Trophoblast cell (in vitro differentiated cells and primary cell): ENCODE measurements around the gene SEMA4D.

Source experiments
- DNase-seq, 2 donors: peaks; one replicate each; pipeline ENCODE4 v3.0.0-alpha.2; 2016
- H2AFZ ChIP-seq: 2 replicates; pipeline ENCODE4 v1.6.1; 2013; ENCODE audit warnings: low read length, moderate library complexity, mild to moderate bottlenecking; ENCODE audit not compliant: insufficient read depth, poor library complexity
- H2AK5ac ChIP-seq: 2 replicates; pipeline ENCODE4 v1.6.1; 2013; ENCODE audit warnings: mild to moderate bottlenecking, low read length
- H2BK120ac ChIP-seq: 2 replicates; pipeline ENCODE4 v1.6.1; 2013; ENCODE audit warnings: low read length, mild to moderate bottlenecking, moderate library complexity; ENCODE audit not compliant: insufficient read depth, poor library complexity
- H2BK12ac ChIP-seq: 2 replicates; pipeline ENCODE4 v1.6.1; 2013; ENCODE audit warnings: mild to moderate bottlenecking, low read length, moderate library complexity
- H2BK5ac ChIP-seq: 2 replicates; pipeline ENCODE4 v1.6.1; 2013; ENCODE audit warnings: low read length, low read depth, moderate library complexity, mild to moderate bottlenecking; ENCODE audit not compliant: poor library complexity
- H3K14ac ChIP-seq: 2 replicates; pipeline ENCODE4 v1.6.1; 2013; ENCODE audit warnings: mild to moderate bottlenecking, low read length
- H3K18ac ChIP-seq: 2 replicates; pipeline ENCODE4 v1.6.1; 2013; ENCODE audit warnings: mild to moderate bottlenecking, low read length
- H3K23ac ChIP-seq: 2 replicates; pipeline ENCODE4 v1.6.1; 2013; ENCODE audit warnings: low read length
- H3K27ac ChIP-seq: 2 replicates; pipeline ENCODE4 v1.5.1; 2013; ENCODE audit warnings: low read depth, mild to moderate bottlenecking, inconsistent platforms, low read length, moderate library complexity
- H3K27me3 ChIP-seq: 2 replicates; pipeline ENCODE4 v1.6.1; 2013; ENCODE audit warnings: inconsistent platforms, mild to moderate bottlenecking, low read length, moderate library complexity; ENCODE audit not compliant: insufficient read depth
- H3K36me3 ChIP-seq, 2 experiments: 1 replicate in 1 of 2; 2 replicates in 1 of 2; pipeline ENCODE4 v1.6.1; 2013; ENCODE audit warnings: low read length in 2 of 2, mild to moderate bottlenecking in 2 of 2, moderate library complexity in 1 of 2; ENCODE audit not compliant: insufficient read depth in 2 of 2, control insufficient read depth in 1 of 2
- H3K4ac ChIP-seq: 2 replicates; pipeline ENCODE4 v1.6.1; 2013; ENCODE audit warnings: low read depth, mild to moderate bottlenecking, low read length, moderate library complexity
- H3K4me1 ChIP-seq, 2 experiments: 1 replicate in 1 of 2; 2 replicates in 1 of 2; pipeline ENCODE4 v1.6.1; 2013; ENCODE audit warnings: low read length in 2 of 2, mild to moderate bottlenecking in 2 of 2, moderate library complexity in 1 of 2; ENCODE audit not compliant: insufficient read depth in 2 of 2, control insufficient read depth in 1 of 2
- H3K4me2 ChIP-seq: 2 replicates; pipeline ENCODE4 v1.6.1; 2013; ENCODE audit warnings: inconsistent platforms, mild to moderate bottlenecking, low read length, moderate library complexity
- H3K4me3 ChIP-seq: 2 replicates; pipeline ENCODE4 v1.5.1; 2013; ENCODE audit warnings: mild to moderate bottlenecking, low read depth, low read length, inconsistent platforms
- H3K79me1 ChIP-seq: one replicate; pipeline ENCODE4 v1.6.1; 2013; ENCODE audit warnings: low read length
- H3K79me2 ChIP-seq: 2 replicates; pipeline ENCODE4 v1.6.1; 2013; ENCODE audit warnings: low read length, mild to moderate bottlenecking; ENCODE audit not compliant: control insufficient read depth, insufficient read depth, poor library complexity
- H3K9ac ChIP-seq: 2 replicates; pipeline ENCODE4 v1.6.1; 2013; ENCODE audit warnings: mild to moderate bottlenecking, low read length
- H3K9me3 ChIP-seq: 2 replicates; pipeline ENCODE4 v1.6.1; 2013; ENCODE audit warnings: low read depth, mild to moderate bottlenecking, control low read depth, inconsistent platforms, low read length; ENCODE audit not compliant: insufficient read depth
- H4K12ac ChIP-seq: 2 replicates; pipeline ENCODE4 v1.6.1; 2013; ENCODE audit warnings: low read depth, mild to moderate bottlenecking, low read length, moderate library complexity
- H4K8ac ChIP-seq: 2 replicates; pipeline ENCODE4 v1.6.1; 2013; ENCODE audit warnings: low read depth, mild to moderate bottlenecking, low read length, moderate library complexity
- H4K91ac ChIP-seq: one replicate; pipeline ENCODE4 v1.6.1; 2013; ENCODE audit warnings: low read depth, mild to moderate bottlenecking, low read length, moderate library complexity
- WGBS: extraction: QIAGEN DNeasy Blood & Tissue Kit; methylation state at CpG from one replicate; pipeline ENCODE4 v1.1.7; 2013; ENCODE audit warnings: missing lambda C conversion rate; ENCODE audit not compliant: insufficient read length, insufficient coverage; ENCODE audit errors: extremely low coverage; 5-methylcytosine and 5-hydroxymethylcytosine counted together

Gene SEMA4D

DNA sequence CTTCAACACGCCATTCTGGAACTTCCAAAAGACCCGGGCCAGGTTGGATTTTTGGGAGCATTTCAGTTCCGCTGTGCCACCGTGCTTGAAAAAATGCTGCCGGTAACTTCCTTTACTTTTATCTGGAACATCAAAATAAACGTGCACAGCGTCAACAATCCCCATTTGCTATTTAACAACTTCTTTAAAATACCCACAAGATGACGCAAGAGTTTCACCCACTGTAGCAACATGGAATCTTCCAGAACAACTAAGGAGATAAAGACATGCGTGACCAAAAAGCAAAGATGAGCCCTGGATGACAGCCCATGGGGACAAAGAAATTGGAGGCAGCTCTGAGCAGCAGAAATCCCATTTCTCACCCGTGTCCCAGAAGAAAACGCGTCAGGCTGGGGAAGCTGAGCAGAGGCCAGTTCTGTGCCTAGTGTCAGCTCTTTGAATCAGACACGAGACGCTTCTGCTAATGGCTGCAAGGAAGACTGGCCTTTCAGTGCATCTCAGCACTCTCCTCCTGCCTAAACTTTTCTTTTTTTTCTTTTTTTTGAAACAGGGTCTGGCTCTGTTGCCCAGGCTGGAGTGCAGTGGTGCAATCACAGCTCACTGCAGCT is 118.3 kb downstream of the SEMA4D start:
- Histone ChIP-seq H4K91ac (no peak overlapping the region), H3K4me1 (peaks cover 4 to 6% of the 10 kb centered on the region in 2 experiments), H3K18ac (no peak overlapping the region), H3K4ac (no peak overlapping the region), H3K23ac (no peak overlapping the region), H3K4me2 (no peak overlapping the region), H3K9me3 (peaks cover 2% of the 10 kb centered on the region), H3K79me1 (no peaks in the 10 kb centered on the region), H4K8ac (no peak overlapping the region), H3K14ac (no peak overlapping the region), H3K27ac (no peak overlapping the region), H3K4me3 (no peak overlapping the region), H2AFZ (no peak overlapping the region), H3K27me3 (no peaks in the 10 kb centered on the region), H2BK12ac (no peak overlapping the region), H2AK5ac (no peak overlapping the region), H3K9ac (no peak overlapping the region), H2BK5ac (no peak overlapping the region), H3K36me3 (peaks cover 0 to 6% of the 10 kb centered on the region in 2 experiments), H4K12ac (no peak overlapping the region), H2BK120ac (no peak overlapping the region), H3K79me2 (no peaks in the 10 kb centered on the region)
- WGBS, result no CpG with 5 or more reads among the region's 14 CpGs
- no peak for DNase-seq

DNA sequence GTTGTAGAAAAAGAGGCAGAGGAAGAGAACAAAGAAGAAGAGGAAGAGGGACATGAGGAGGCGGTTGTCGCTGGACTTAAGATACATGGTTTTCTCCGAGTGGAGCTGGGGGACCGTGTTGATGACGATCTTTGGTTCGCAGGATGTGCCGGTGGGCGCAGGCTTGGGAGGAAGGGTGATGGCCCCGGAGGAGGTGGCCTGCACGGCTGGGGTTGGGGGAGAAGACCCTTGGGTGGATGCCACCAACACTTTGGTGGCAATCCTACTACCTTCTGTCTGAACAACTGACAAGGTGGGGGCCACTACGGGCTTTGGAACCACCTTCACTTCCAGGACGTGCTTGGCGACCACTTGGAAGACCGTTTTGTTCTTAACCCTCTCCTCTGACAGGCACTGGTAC is 118.9 kb downstream of the SEMA4D start:
- no CpG with 5 or more reads among the region's 14 CpGs for whole genome bisulfite sequencing
- Histone ChIP-seq H3K18ac (no peak overlapping the region), H3K4me3 (no peak overlapping the region), H2BK120ac (no peak overlapping the region), H3K27me3 (no peaks in the 10 kb centered on the region), H3K4me1 (peaks cover 4 to 9% of the 10 kb centered on the region in 2 experiments), H2BK12ac (no peak overlapping the region), H3K9ac (no peak overlapping the region), H2AFZ (no peak overlapping the region), H3K79me1 (no peaks in the 10 kb centered on the region), H3K79me2 (no peaks in the 10 kb centered on the region), H4K8ac (no peak overlapping the region), H3K36me3 (peaks cover 0 to 6% of the 10 kb centered on the region in 2 experiments), H2AK5ac (no peak overlapping the region), H3K23ac (no peak overlapping the region), H3K9me3 (peaks cover 2% of the 10 kb centered on the region), H4K91ac (no peak overlapping the region), H3K27ac (no peak overlapping the region), H4K12ac (no peak overlapping the region), H3K4me2 (no peak overlapping the region), H3K14ac (no peak overlapping the region), H3K4ac (no peak overlapping the region), H2BK5ac (no peak overlapping the region)
- no peak for DNase-seq

DNA sequence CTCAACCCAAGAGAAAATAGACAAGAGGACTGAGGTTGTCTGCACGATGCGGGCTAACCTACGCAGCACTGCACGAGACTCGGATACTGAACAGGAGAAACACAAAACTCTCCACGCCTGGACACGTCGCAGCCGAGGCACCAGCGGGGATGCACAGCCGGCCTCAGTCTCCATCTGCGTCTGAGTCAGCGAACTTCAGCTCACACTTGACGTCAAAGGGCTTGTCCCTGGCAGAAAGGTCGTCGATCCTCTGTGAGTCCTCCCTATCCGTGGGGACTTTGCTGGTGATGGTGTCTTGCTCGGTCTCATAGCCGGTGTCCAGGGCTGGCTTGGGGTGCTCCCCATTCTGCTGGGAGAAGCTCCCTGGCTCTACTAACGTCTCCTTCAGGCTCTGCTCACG is 119.4 kb downstream of the SEMA4D start:
- peaks cover 0 to 6% of the 10 kb centered on the region in 2 experiments for H3K36me3 ChIP-seq
- no peak overlapping the region for H3K18ac ChIP-seq

DNA sequence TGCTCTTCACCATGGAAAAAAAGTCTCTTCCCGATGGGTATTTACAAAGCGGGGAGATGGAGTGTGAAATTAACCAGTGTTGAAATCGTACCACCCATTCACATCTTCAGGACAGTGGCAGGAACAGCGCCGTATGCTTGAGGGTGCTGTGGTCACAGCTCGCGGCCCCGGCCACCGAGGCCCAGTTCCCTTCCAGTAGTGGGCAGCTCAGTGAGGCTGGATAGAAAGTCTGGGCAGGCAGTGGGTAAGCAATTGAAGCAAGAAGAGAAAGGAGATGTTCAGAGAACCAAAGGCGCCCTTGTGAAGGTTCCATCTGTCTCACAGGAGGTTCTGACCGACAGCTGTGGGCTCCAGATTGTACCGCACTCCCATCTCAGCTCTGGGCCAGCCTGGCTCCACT is 120.5 kb downstream of the SEMA4D start:
- H3K9me3 ChIP-seq, result peaks cover 2% of the 10 kb centered on the region
- no peak overlapping the region for H3K14ac ChIP-seq
- no peak overlapping the region for H3K18ac ChIP-seq
- H2BK12ac ChIP-seq, result no peak overlapping the region
- no peak overlapping the region for H2BK120ac ChIP-seq
- no peak overlapping the region for H4K12ac ChIP-seq
- peaks cover 4 to 9% of the 10 kb centered on the region in 2 experiments for H3K4me1 ChIP-seq
- H3K9ac ChIP-seq, result no peak overlapping the region
- no peak overlapping the region for H3K27ac ChIP-seq
- H3K36me3 ChIP-seq, result peaks cover 0 to 6% of the 10 kb centered on the region in 2 experiments
- H2AK5ac ChIP-seq, result no peak overlapping the region
- H2BK5ac ChIP-seq, result no peak overlapping the region
- H3K79me1 ChIP-seq, result no peaks in the 10 kb centered on the region
- no peak overlapping the region for H4K91ac ChIP-seq
- no peak for DNase-seq
- H4K8ac ChIP-seq, result no peak overlapping the region
- H3K23ac ChIP-seq, result no peak overlapping the region
- no peak overlapping the region for H3K4me2 ChIP-seq
- H3K79me2 ChIP-seq, result no peaks in the 10 kb centered on the region
- no peaks in the 10 kb centered on the region for H3K27me3 ChIP-seq
- H3K4me3 ChIP-seq, result no peak overlapping the region
- no CpG with 5 or more reads among the region's 12 CpGs for WGBS
- no peak overlapping the region for H2AFZ ChIP-seq
- no peak overlapping the region for H3K4ac ChIP-seq

More for the DNA sequence above, 119.4 kb downstream of the SEMA4D start:
- H3K27ac ChIP-seq, result no peak overlapping the region
- no peak overlapping the region for H4K12ac ChIP-seq
- peaks cover 4 to 9% of the 10 kb centered on the region in 2 experiments for H3K4me1 ChIP-seq
- H3K9ac ChIP-seq, result no peak overlapping the region
- no peak overlapping the region for H3K4ac ChIP-seq
- no peak overlapping the region for H4K91ac ChIP-seq
- H2BK12ac ChIP-seq, result no peak overlapping the region
- H3K4me2 ChIP-seq, result no peak overlapping the region
- peaks cover 2% of the 10 kb centered on the region for H3K9me3 ChIP-seq
- WGBS, result no CpG with 5 or more reads among the region's 21 CpGs
- H2BK120ac ChIP-seq, result no peak overlapping the region
- no peaks in the 10 kb centered on the region for H3K79me1 ChIP-seq
- H3K14ac ChIP-seq, result no peak overlapping the region
- H2AK5ac ChIP-seq, result no peak overlapping the region
- no peak overlapping the region for H3K23ac ChIP-seq
- no peak overlapping the region for H3K4me3 ChIP-seq
- H2BK5ac ChIP-seq, result no peak overlapping the region
- no peak for DNase-seq
- H2AFZ ChIP-seq, result no peak overlapping the region
- no peaks in the 10 kb centered on the region for H3K79me2 ChIP-seq
- no peaks in the 10 kb centered on the region for H3K27me3 ChIP-seq
- no peak overlapping the region for H4K8ac ChIP-seq
